NT2/D1 (cell line): ENCODE measurements around the gene MED25.

Experiments used
- SUZ12 ChIP-seq: IDR thresholded peaks from 2 replicates; pipeline ENCODE4 v1.6.1; 2011; ENCODE audit not compliant: insufficient read length, insufficient read depth; ENCODE audit errors: extremely low read depth
- YY1 ChIP-seq: IDR thresholded peaks from 2 replicates; pipeline ENCODE4 v1.6.1; 2011; ENCODE audit not compliant: insufficient read length, insufficient read depth
- ZNF274 ChIP-seq: IDR thresholded peaks from 2 replicates; pipeline ENCODE4 v1.6.1; 2011; ENCODE audit warnings: mild to moderate bottlenecking, low read depth, low read length

- no peak for TF ChIP-seq ZNF274
- no peak for TF ChIP-seq YY1
- TF ChIP-seq SUZ12, result no peak
Observed at GRCh38 chr19:49782515-49782914, 35.6 kb upstream of the MED25 start.
